GM21390 (cell line): ENCODE results near the gene SERPINF2.
"Not testable (repeated sequence)": the region's sequence is repeated elsewhere in the genome, so short reads cannot be mapped to it uniquely, and the experiment has no call there.

Experiments used
- ATAC-seq: cut with Tn5 transposase; IDR thresholded peaks from one replicate; pipeline ENCODE4 v1.9.1; 2021; ENCODE audit not compliant: unreplicated experiment

SERPINF2 gene

DNA sequence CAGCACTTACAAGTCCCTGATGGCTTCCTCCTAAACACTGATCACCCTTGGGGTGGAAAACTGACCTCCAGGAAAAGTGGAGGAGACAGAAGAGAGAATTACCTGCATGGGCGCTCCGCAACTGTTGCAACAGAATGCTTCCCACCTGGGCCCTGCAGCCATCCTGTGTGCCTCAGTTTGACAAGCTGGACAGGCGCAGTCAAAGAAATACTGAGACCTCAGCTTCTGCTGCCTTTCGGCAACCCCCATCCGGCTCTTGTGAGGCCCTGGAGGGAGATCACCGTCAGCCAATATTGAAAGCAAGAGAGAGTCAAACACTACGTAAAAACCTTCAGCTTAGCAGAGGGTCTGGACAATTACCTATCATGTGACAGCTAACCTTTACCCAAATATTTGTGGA is 44.0 kb downstream of the SERPINF2 start:
- ATAC-seq: no peak

- no peak for ATAC-seq
Measured at GRCh38 chr17:1787301-1787902, 44.7 kb downstream of the SERPINF2 start.

GRCh38 chr17:1789936-1790335 is 47.3 kb downstream of the SERPINF2 start:
- no peak for ATAC-seq

- ATAC-seq: no peak
Measured at GRCh38 chr17:1792495-1793446, 50.1 kb downstream of the SERPINF2 start.

DNA sequence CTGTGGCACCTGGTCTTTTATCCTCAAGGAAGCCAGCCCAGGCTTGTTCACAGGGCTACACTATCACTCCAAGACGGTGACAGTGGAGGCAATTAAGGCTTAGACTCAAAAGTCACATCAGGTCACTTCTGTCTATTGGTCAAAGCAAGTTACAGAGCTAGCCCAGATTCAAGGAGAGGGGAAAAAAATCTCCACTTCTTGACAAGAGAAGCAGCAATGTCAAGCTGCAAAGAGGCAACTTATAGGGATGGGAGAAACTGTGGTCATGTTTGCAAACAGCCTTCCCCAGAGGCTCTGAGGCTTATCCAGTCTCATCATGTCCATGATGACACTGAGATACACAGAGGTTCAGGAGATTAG is 50.8 kb downstream of the SERPINF2 start:
- no peak for ATAC-seq

DNA sequence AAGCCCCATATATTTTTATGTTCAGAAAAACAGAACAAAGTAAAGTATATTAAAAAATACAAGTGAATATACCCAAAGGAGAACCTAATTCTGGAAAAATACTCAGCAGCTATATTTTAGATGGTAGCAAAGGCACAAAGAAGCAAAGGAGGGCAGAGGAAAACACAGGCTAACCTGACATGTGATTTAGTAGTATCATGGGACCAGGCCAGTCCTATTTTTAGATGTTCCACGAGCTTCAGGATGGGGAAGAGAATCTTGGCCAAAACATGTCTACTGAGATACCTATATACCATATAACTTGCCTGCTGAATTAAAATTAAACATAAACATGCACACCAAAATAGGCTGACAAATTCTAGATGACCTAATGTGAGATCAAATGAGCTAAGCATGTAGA is 54.1 kb downstream of the SERPINF2 start:
- no peak for ATAC-seq

DNA sequence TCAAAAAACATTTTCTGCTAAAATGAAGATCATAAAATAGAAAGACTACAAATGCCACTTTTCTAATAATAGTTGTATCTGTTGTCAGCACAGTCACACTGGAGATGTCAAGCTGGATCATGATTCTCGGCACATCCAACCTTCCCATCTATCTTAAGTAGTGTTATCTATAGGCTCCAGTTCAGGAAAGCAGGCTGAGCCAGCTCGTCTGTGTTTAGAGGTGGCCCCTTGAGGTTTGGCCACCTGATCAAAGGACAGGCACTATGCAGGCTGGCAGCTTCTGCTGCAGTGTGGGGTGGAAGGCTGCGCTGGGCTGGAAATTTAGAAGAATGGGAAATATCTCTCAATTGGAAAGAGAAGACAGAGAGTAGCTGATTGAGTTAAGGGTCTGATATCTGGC is 54.7 kb downstream of the SERPINF2 start:
- no peak for ATAC-seq

GRCh38 chr17:1797846-1798245 is 55.2 kb downstream of the SERPINF2 start:
- not testable (repeated sequence) for ATAC-seq

GRCh38 chr17:1800240-1800639 is 57.6 kb downstream of the SERPINF2 start:
- ATAC-seq: no peak

DNA sequence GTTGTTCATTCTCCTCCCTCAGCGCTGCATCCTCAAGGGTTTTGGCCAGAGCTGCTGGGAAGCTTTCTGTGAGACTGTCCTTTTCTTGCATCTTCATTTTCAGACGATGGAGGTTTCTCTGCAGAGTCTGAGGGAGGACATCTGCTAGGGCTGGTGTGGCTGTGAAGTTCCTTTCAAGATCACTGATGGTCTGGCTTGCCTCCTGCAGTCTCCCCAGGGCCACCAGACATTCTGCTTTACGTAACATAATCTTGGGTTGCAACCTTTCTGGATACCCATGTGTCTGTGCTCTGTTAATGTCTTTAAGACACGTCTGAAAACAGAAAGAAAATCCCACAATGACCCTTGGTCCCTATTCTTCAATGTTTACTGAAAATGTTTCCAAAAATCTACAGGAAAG is 58.0 kb downstream of the SERPINF2 start:
- no peak for ATAC-seq

DNA sequence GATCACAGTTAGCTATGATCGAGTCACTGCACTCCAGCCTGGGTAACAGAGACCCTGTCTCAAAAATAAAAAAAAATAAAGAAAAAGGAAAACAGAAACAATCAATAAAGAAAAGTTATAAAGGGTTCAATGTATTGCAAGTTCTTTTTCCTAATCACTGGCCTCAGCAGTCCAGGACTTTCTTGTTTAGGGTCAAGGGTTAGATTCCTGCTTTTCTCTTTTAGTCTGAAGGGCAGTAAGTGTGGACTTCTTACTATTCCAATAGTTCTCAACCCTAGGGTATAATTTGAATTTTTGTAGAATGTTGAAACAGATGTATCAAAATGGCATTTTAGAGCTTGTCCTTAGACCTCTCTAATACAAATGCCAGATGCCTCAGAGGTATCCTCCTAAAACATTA is 59.8 kb downstream of the SERPINF2 start:
- ATAC-seq: no peak

DNA sequence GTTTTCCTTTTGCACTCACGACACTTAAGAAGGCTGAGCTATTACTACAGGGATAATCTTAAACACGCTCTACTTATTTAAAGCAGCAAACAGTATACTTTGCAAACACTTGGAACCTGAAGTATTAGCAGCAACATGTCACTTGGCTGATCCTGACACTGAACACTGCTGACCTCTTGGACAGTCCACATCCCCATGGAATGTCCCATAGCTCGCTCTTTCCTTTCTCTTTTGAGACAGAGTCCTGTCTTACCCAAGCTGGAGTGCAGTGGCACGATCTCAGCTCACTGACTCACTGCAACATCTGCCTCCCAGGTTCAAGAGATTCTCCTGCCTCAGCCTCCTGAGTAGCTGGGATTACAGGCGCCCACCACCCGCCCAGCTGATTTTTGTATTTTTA is 60.6 kb downstream of the SERPINF2 start:
- ATAC-seq: no peak
